Stimulated activated naive B cell treated with anti-CD40 and anti-IgM and Interleukin-4, amounts not matched to agents 10 μg/mL and 1 μg/mL and 100 μg/mL, for 72 hours (primary cell): ENCODE results near the gene DMRT3.
A peak's percentile ranks its signal among the peaks of the same experiment; 100 is the strongest.

Experiments
- ATAC-seq, 2 donors: fragments of 150-1000 bp; cut with Tn5 transposase; replicated peaks; 2 replicates each; pipeline ENCODE4 v1.10.0; 2021; ENCODE audit warnings: moderate library complexity in 1 of 2
- DNase-seq: peaks from one replicate; pipeline ENCODE4 v3.0.0; 2021
- H3K27ac Mint-ChIP-seq: one replicate; pipeline ENCODE4 v1.8.0; 2022; ENCODE audit warnings: mild to moderate bottlenecking, mixed read lengths
- H3K27me3 Mint-ChIP-seq, 2 donors: one replicate each; pipeline ENCODE4 v1.8.0; 2022; ENCODE audit warnings: mixed read lengths in 2 of 2
- H3K36me3 Mint-ChIP-seq, 2 donors: one replicate each; pipeline ENCODE4 v1.8.0; 2022; ENCODE audit warnings: mixed read lengths in 2 of 2, mild to moderate bottlenecking in 1 of 2
- H3K4me1 Mint-ChIP-seq, 2 donors: one replicate each; pipeline ENCODE4 v1.8.0; 2022; ENCODE audit warnings: mixed read lengths in 2 of 2, mild to moderate bottlenecking in 1 of 2
- H3K4me3 Mint-ChIP-seq, 2 donors: one replicate each; pipeline ENCODE4 v1.8.0; 2022; ENCODE audit warnings: mild to moderate bottlenecking in 2 of 2, mixed read lengths in 2 of 2, moderate library complexity in 1 of 2
- H3K9me3 Mint-ChIP-seq, 2 donors: one replicate each; pipeline ENCODE4 v1.8.0; 2022; ENCODE audit warnings: mixed read lengths in 2 of 2, mild to moderate bottlenecking in 1 of 2

Gene DMRT3

GRCh38 chr9:962023-962422 is 14.4 kb upstream of the DMRT3 start:
- ATAC-seq = no peak
- no peak overlapping the region for H3K4me3 Mint-ChIP-seq
- peaks cover 44 to 52% of the 10 kb centered on the region in 2 donors for H3K27me3 Mint-ChIP-seq
- no peak overlapping the region for H3K27ac Mint-ChIP-seq
- H3K9me3 Mint-ChIP-seq = no peaks in the 10 kb centered on the region
- H3K36me3 Mint-ChIP-seq = no peaks in the 10 kb centered on the region
- DNase-seq = no peak
- H3K4me1 Mint-ChIP-seq = no peaks in the 10 kb centered on the region

GRCh38 chr9:965497-965896 is 11.0 kb upstream of the DMRT3 start:
- Mint-ChIP-seq H3K36me3 (peaks cover 0 to 4% of the 10 kb centered on the region in 2 donors), H3K9me3 (peaks cover 0 to 2% of the 10 kb centered on the region in 2 donors), H3K4me1 (peaks cover 9 to 19% of the 10 kb centered on the region in 2 donors), H3K27me3 (peaks cover 64 to 75% of the 10 kb centered on the region in 2 donors), H3K27ac (no peak overlapping the region), H3K4me3 (no peak overlapping the region)
- ATAC-seq (no peak), DNase-seq (no peak)

- peaks cover 0 to 2% of the 10 kb centered on the region in 2 donors for H3K9me3 Mint-ChIP-seq
- peaks cover 9 to 19% of the 10 kb centered on the region in 2 donors for H3K4me1 Mint-ChIP-seq
- H3K36me3 Mint-ChIP-seq = peaks cover 0 to 4% of the 10 kb centered on the region in 2 donors
- H3K27me3 Mint-ChIP-seq = peaks cover 55 to 72% of the 10 kb centered on the region in 2 donors
- DNase-seq (no peak), ATAC-seq (no peak)
- no peak overlapping the region for H3K4me3 Mint-ChIP-seq
- H3K27ac Mint-ChIP-seq = no peak overlapping the region
Observed at GRCh38 chr9:966870-967269, 9.6 kb upstream of the DMRT3 start.

GRCh38 chr9:967436-967835 is 9.0 kb upstream of the DMRT3 start:
- ATAC-seq = no peak
- Mint-ChIP-seq H3K4me1 (peaks cover 10 to 23% of the 10 kb centered on the region in 2 donors), H3K27ac (no peak overlapping the region), H3K27me3 (peaks cover 55 to 74% of the 10 kb centered on the region in 2 donors), H3K9me3 (peaks cover 0 to 2% of the 10 kb centered on the region in 2 donors), H3K36me3 (peaks cover 0 to 4% of the 10 kb centered on the region in 2 donors), H3K4me3 (no peak overlapping the region)
- DNase-seq = no peak

GRCh38 chr9:967903-968641 is 8.4 kb upstream of the DMRT3 start:
- peaks cover 0 to 2% of the 10 kb centered on the region in 2 donors for H3K9me3 Mint-ChIP-seq
- peaks cover 0 to 4% of the 10 kb centered on the region in 2 donors for H3K36me3 Mint-ChIP-seq
- peak overlapping the region; percentile 7 for H3K27ac Mint-ChIP-seq

GRCh38 chr9:969310-970150 is 6.9 kb upstream of the DMRT3 start:
- Mint-ChIP-seq H3K4me3 (peak overlapping the region in 1 of 2 donors; percentile 46), H3K27ac (peak overlapping the region; percentile 69), H3K9me3 (peaks cover 0 to 2% of the 10 kb centered on the region in 2 donors), H3K36me3 (peaks cover 0 to 4% of the 10 kb centered on the region in 2 donors), H3K4me1 (peaks cover 21 to 43% of the 10 kb centered on the region in 2 donors), H3K27me3 (peaks cover 65 to 79% of the 10 kb centered on the region in 2 donors)
- ATAC-seq (no peak), DNase-seq (no peak)

More at GRCh38 chr9:967903-968641, 8.4 kb upstream of the DMRT3 start:
- Mint-ChIP-seq H3K4me1 (peaks cover 13 to 30% of the 10 kb centered on the region in 2 donors), H3K4me3 (no peak overlapping the region), H3K27me3 (peaks cover 55 to 75% of the 10 kb centered on the region in 2 donors)
- no peak for DNase-seq
- no peak for ATAC-seq

- peaks cover 71 to 85% of the 10 kb centered on the region in 2 donors for H3K27me3 Mint-ChIP-seq
- H3K36me3 Mint-ChIP-seq = peaks cover 0 to 4% of the 10 kb centered on the region in 2 donors
- DNase-seq = no peak
- peaks cover 0 to 2% of the 10 kb centered on the region in 2 donors for H3K9me3 Mint-ChIP-seq
- no peak for ATAC-seq
- H3K4me1 Mint-ChIP-seq = peaks cover 21 to 50% of the 10 kb centered on the region in 2 donors
- peak overlapping the region; percentile 71 for H3K27ac Mint-ChIP-seq
- peak overlapping the region; percentile 36 to 37 for H3K4me3 Mint-ChIP-seq
Observed at GRCh38 chr9:970151-970996, 6.1 kb upstream of the DMRT3 start.

- Mint-ChIP-seq H3K36me3 (peaks cover 0 to 4% of the 10 kb centered on the region in 2 donors), H3K27ac (peak overlapping the region; percentile 85), H3K4me3 (peak overlapping the region in 1 of 2 donors; percentile 59), H3K27me3 (peaks cover 73 to 88% of the 10 kb centered on the region in 2 donors), H3K4me1 (peaks cover 21 to 50% of the 10 kb centered on the region in 2 donors), H3K9me3 (peaks cover 0 to 2% of the 10 kb centered on the region in 2 donors)
- DNase-seq (no peak), ATAC-seq (no peak)
Observed at GRCh38 chr9:971901-972500, 4.5 kb upstream of the DMRT3 start.

- DNase-seq (no peak), ATAC-seq (no peak)
- Mint-ChIP-seq H3K27ac (peak overlapping the region; percentile 85), H3K9me3 (peaks cover 0 to 2% of the 10 kb centered on the region in 2 donors), H3K27me3 (peaks cover 71 to 86% of the 10 kb centered on the region in 2 donors), H3K4me3 (peak overlapping the region in 1 of 2 donors; percentile 46), H3K36me3 (peaks cover 0 to 4% of the 10 kb centered on the region in 2 donors), H3K4me1 (peaks cover 21 to 46% of the 10 kb centered on the region in 2 donors)
Observed at GRCh38 chr9:972501-973294, 3.8 kb upstream of the DMRT3 start.

- Mint-ChIP-seq H3K27ac (peak overlapping the region; percentile 85), H3K4me3 (peak overlapping the region; percentile 0 to 46), H3K27me3 (peaks cover 73 to 88% of the 10 kb centered on the region in 2 donors), H3K9me3 (no peaks in the 10 kb centered on the region), H3K36me3 (peaks cover 0 to 4% of the 10 kb centered on the region in 2 donors), H3K4me1 (peaks cover 18 to 41% of the 10 kb centered on the region in 2 donors)
- DNase-seq (no peak), ATAC-seq (no peak)
Observed at GRCh38 chr9:973295-973834, 3.1 kb upstream of the DMRT3 start.

- Mint-ChIP-seq H3K4me3 (no peak overlapping the region), H3K36me3 (peaks cover 0 to 4% of the 10 kb centered on the region in 2 donors), H3K4me1 (peaks cover 18 to 41% of the 10 kb centered on the region in 2 donors), H3K27me3 (peaks cover 75 to 89% of the 10 kb centered on the region in 2 donors), H3K9me3 (no peaks in the 10 kb centered on the region), H3K27ac (peak overlapping the region; percentile 88)
- ATAC-seq = no peak
- DNase-seq = no peak
Observed at GRCh38 chr9:974031-974995, 2.1 kb upstream of the DMRT3 start.
